ENCODE measurements around the gene BEST2.
A peak's percentile ranks its signal among the peaks of the same experiment; 100 is the strongest.

Gene BEST2

GRCh38 chr19:12772323-12772722 is 20.7 kb downstream of the BEST2 start:
- DNase-seq, result no peak

- DNase-seq, result no peak
These were observed 22.0 kb downstream of the BEST2 start for GRCh38 chr19:12773571-12773970.

GRCh38 chr19:12774588-12775555 is 23.3 kb downstream of the BEST2 start, which contains the start of gene HOOK2:
TSS of gene HOOK2 (minus strand) at chr19:12775552. CDS start at chr19:12775449, 103 bp downstream.
- no peak for DNase-seq

- peak; percentile 89 for DNase-seq
These were observed 25.8 kb downstream of the BEST2 start for GRCh38 chr19:12777217-12778016.

- peak; percentile 75 for DNase-seq
These were observed 26.7 kb downstream of the BEST2 start for GRCh38 chr19:12778017-12778904.

- DNase-seq, result no peak
These were observed 27.2 kb downstream of the BEST2 start for GRCh38 chr19:12778905-12779161.

GRCh38 chr19:12779162-12779993 is 27.8 kb downstream of the BEST2 start:
- peak; percentile 38 for DNase-seq

- DNase-seq, result no peak
These were observed 30.5 kb downstream of the BEST2 start for GRCh38 chr19:12782174-12782423.

GRCh38 chr19:12782424-12783290 is 31.1 kb downstream of the BEST2 start:
- peak; percentile 97 for DNase-seq

GRCh38 chr19:12783291-12783848 is 31.8 kb downstream of the BEST2 start:
- peak; percentile 94 for DNase-seq

- DNase-seq, result peak; percentile 66
These were observed 32.3 kb downstream of the BEST2 start for GRCh38 chr19:12783849-12784393.

GRCh38 chr19:12784394-12784870 is 32.8 kb downstream of the BEST2 start:
- DNase-seq, result peak; percentile 53

GRCh38 chr19:12784871-12785430 is 33.4 kb downstream of the BEST2 start:
- peak; percentile 55 for DNase-seq

- peak; percentile 33 for DNase-seq
These were observed 33.9 kb downstream of the BEST2 start for GRCh38 chr19:12785431-12786031.

- DNase-seq, result peak; percentile 38
These were observed 34.7 kb downstream of the BEST2 start for GRCh38 chr19:12786141-12786870.

- no peak for DNase-seq
These were observed 35.4 kb downstream of the BEST2 start for GRCh38 chr19:12786952-12787351.

- DNase-seq, result no peak
These were observed 35.9 kb downstream of the BEST2 start for GRCh38 chr19:12787458-12787857.

- DNase-seq, result no peak
These were observed 36.6 kb downstream of the BEST2 start for GRCh38 chr19:12788042-12788681.
